ENCODE results near the gene PDGFC.

DNA sequence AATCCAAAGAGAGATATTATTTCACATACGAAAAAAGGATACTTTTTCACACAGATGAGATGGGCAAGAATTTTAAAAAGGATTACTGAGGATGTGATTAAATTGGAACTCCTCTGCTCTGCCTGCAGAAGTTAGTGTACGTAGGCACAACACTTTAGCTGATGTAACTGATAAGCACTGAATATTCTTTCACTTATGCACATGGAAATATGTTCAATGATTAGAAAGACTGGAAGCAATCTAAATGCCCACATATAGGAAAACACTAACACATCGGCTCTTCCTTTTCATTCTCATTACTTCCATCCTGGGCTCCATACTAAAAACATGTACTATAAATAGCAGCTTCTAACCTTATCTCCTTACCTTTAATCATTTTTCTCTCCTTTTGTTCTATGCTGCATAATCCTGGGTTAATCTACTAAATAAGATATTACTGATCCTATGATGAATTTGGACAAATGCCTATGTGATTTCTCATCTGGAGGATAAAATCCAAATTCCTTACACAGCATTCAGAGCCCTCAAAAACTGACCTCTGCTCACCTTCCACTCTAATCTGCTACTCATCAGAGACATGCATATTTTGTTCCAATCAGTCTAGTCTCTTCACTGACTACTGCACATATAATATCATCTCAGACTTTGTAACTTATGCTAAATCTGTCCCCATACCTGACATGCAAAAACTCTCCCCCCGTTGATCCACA is 197.8 kb downstream of the PDGFC start:
- TF ChIP-seq, protein P1, sequence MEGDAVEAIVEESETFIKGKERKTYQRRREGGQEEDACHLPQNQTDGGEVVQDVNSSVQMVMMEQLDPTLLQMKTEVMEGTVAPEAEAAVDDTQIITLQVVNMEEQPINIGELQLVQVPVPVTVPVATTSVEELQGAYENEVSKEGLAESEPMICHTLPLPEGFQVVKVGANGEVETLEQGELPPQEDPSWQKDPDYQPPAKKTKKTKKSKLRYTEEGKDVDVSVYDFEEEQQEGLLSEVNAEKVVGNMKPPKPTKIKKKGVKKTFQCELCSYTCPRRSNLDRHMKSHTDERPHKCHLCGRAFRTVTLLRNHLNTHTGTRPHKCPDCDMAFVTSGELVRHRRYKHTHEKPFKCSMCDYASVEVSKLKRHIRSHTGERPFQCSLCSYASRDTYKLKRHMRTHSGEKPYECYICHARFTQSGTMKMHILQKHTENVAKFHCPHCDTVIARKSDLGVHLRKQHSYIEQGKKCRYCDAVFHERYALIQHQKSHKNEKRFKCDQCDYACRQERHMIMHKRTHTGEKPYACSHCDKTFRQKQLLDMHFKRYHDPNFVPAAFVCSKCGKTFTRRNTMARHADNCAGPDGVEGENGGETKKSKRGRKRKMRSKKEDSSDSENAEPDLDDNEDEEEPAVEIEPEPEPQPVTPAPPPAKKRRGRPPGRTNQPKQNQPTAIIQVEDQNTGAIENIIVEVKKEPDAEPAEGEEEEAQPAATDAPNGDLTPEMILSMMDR (IDR thresholded peaks at IDR 0.05; ENCODE audit: low read length) = no peak
- TF ChIP-seq EZH2 (IDR thresholded peaks at IDR 0.05; ENCODE audit: borderline replicate concordance, low read length) = no peak

Data from OCI-LY1 (cell line).